Measurements from ENCODE around the gene GRIA3. TPM values are rescaled to one million over a fixed set of nuclear protein-coding genes. Genes with fewer than 3 reads are reported as not detected.

GRIA3 gene
- total RNA-seq, 4 donors from 2014 or later, result 0.19 to 0.44 TPM; not detected in 2

- TF ChIP-seq POLR2A (IDR thresholded peaks at IDR 0.05), result no peak
- no peak for TF ChIP-seq CTCF (IDR thresholded peaks at IDR 0.05)
- Histone ChIP-seq H3K9me3 (no peaks in the 10 kb centered on the region), H3K27me3 (no peaks in the 10 kb centered on the region), H3K4me3 (no peak overlapping the region), H3K27ac (no peak overlapping the region), H3K4me1 (no peaks in the 10 kb centered on the region), H3K36me3 (no peaks in the 10 kb centered on the region)
- intact Hi-C loops (cut with DNase I), result no loop called here
- 81 to 84% methylated on average over 10 of the region's 10 CpGs for WGBS, 2 donors
- no peak for DNase-seq
Measured at GRCh38 chrX:123464709-123465108, 280.6 kb downstream of the GRIA3 start.

GRCh38 chrX:123468481-123468880 lies 284.4 kb downstream of the GRIA3 start:
- WGBS, 2 donors, result 59 to 82% methylated on average over 4 of the region's 4 CpGs
- H3K27me3 ChIP-seq, result no peaks in the 10 kb centered on the region

DNA sequence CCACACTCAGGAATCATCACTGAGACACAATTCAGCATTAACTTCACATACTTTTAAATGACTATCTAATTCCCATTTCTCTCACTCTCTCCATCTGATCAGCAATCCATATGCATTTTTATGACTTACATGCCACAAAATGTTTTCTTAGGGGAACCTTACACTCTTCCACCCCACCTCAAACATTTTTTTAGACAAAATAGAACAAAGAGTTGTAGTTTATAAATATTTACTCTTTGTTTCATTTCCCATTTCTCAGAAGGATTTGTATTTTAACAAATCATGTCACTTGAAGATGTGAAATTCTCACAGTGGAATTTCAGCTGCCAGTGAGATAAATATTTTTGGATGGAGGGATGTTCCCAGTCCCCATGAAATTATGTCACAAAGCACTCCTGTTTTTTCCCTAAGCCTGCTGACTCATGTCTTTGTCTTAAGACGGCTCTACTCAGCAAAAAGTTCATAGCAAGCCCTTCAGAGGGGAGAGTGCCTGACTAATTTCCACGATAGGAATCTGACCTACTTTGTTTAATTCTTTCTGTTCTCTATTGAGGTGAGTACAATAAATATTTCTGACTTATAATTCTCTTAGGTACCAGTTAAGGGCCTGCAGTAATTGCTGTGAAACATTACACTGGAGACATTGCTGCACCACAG lies 291.1 kb downstream of the GRIA3 start:
- Histone ChIP-seq H3K4me3 (no peak overlapping the region), H3K4me1 (no peaks in the 10 kb centered on the region), H3K27ac (no peak overlapping the region), H3K36me3 (no peaks in the 10 kb centered on the region), H3K9me3 (no peaks in the 10 kb centered on the region), H3K27me3 (no peaks in the 10 kb centered on the region)
- intact Hi-C loops (cut with DNase I), result no loop called here
- 20 to 25% methylated on average over 2 of the region's 2 CpGs for WGBS, 2 donors
- no peak for TF ChIP-seq CTCF (IDR thresholded peaks at IDR 0.05)
- no peak for TF ChIP-seq POLR2A (IDR thresholded peaks at IDR 0.05)
- DNase-seq, result no peak

More at GRCh38 chrX:123468481-123468880, 284.4 kb downstream of the GRIA3 start:
- Histone ChIP-seq H3K36me3 (no peaks in the 10 kb centered on the region), H3K4me1 (no peaks in the 10 kb centered on the region), H3K4me3 (no peak overlapping the region), H3K9me3 (no peaks in the 10 kb centered on the region), H3K27ac (no peak overlapping the region)
- no peak for TF ChIP-seq POLR2A (IDR thresholded peaks at IDR 0.05)
- TF ChIP-seq CTCF (IDR thresholded peaks at IDR 0.05), result no peak
- DNase-seq, result no peak
- intact Hi-C loops (cut with DNase I), result no loop called here

- H3K9me3 ChIP-seq, result no peaks in the 10 kb centered on the region
- H3K27ac ChIP-seq, result no peak overlapping the region
- H3K36me3 ChIP-seq, result no peaks in the 10 kb centered on the region
- DNase-seq, result no peak
- 35 to 54% methylated on average over 2 to 4 of the region's 5 CpGs for WGBS, 2 donors
- H3K4me3 ChIP-seq, result no peak overlapping the region
- no peaks in the 10 kb centered on the region for H3K4me1 ChIP-seq
- TF ChIP-seq POLR2A (IDR thresholded peaks at IDR 0.05) (no peak), CTCF (IDR thresholded peaks at IDR 0.05) (no peak)
- no peaks in the 10 kb centered on the region for H3K27me3 ChIP-seq
- intact Hi-C loops (cut with DNase I), result no loop called here
Measured at GRCh38 chrX:123476611-123477219, 292.6 kb downstream of the GRIA3 start.

DNA sequence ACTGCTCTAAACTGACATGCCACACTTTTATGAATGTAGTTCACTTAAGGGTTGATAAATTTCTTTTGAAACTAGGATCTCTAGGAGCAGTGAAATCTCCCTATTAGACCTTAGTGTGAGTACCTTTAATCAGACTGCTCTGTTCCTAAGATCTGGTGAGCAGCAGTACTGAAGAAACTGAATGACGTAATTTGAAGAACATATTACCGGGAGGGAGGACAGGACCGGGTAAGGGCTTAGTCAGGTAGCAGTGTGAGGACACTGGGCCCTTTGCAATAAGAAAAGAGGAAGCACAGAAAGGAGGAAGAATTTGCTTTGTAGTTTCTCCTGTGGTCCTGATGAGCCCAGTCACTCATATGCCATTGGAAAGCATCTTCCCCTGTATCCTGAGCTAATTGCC lies 293.6 kb downstream of the GRIA3 start:
- intact Hi-C loops (cut with DNase I), result no loop called here
- H3K36me3 ChIP-seq, result no peaks in the 10 kb centered on the region
- TF ChIP-seq CTCF (IDR thresholded peaks at IDR 0.05) (no peak), POLR2A (IDR thresholded peaks at IDR 0.05) (no peak)
- 71 to 100% methylated on average over 3 of the region's 3 CpGs for WGBS, 2 donors
- H3K4me3 ChIP-seq, result no peak overlapping the region
- DNase-seq, result no peak
- no peaks in the 10 kb centered on the region for H3K4me1 ChIP-seq
- H3K27me3 ChIP-seq, result no peaks in the 10 kb centered on the region
- no peak overlapping the region for H3K27ac ChIP-seq
- no peaks in the 10 kb centered on the region for H3K9me3 ChIP-seq
